ENCODE results near the gene HERC2. TPM values are rescaled to one million over a fixed set of nuclear protein-coding genes. Genes with fewer than 3 reads are reported as not detected.
A peak's percentile ranks its signal among the peaks of the same experiment; 100 is the strongest.

The HERC2 gene
- total and polyA plus RNA-seq, 2 donors (not counting 3 experiments of a cell fraction or from before 2014, with no cell fraction given): 46.1 to 83.9 TPM

DNA sequence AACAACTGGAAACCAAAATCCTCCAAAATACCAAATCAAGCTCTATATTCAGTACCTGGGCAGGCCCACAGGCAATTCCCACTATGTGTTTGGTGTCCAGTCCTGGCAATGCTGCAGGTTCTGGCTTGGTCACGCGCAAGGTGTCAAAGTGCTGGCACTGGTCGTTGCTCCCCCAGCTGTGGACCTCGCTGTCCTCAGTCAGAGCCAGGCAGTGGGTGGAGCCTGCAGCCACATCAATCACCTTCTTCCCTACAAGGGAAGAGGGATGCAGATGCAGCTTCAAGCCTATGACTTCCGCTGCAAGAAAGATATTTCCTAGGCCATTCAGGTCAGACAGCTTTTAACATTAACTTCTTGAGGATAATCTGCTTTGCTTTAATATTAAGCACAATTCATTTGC, 61.3 kb downstream of the HERC2 start:
- BruUV-seq (replicated peaks): no TSS peak
- Histone ChIP-seq H3K9ac (replicated peaks; ENCODE audit: extremely low read depth, insufficient read depth, low read length) (no peak overlapping the region), H4K20me1 (replicated peaks; ENCODE audit: control insufficient read depth, extremely low read depth, insufficient read depth, low read length) (no peaks in the 10 kb centered on the region), H3K9me3 (replicated peaks; ENCODE audit: control insufficient read depth, insufficient read depth, low read length) (no peaks in the 10 kb centered on the region), H3K79me2 (ENCODE audit: control insufficient read depth, insufficient read depth, low read length) (peaks cover 20% of the 10 kb centered on the region), H3K27me3 (ENCODE audit: control insufficient read depth in 2 of 2, insufficient read depth in 2 of 2, low read length in 2 of 2) (no peaks in the 10 kb centered on the region), H3K36me3 (ENCODE audit: control insufficient read depth in 2 of 2, extremely low read depth in 1 of 2, insufficient read depth in 2 of 2, low read length in 2 of 2) (peaks cover 0 to 17% of the 10 kb centered on the region in 2 experiments), H2AFZ (ENCODE audit: low read depth, low read length) (no peak overlapping the region), H3K27ac (ENCODE audit: insufficient read depth, low read depth, low read length) (no peak overlapping the region), H3K9me1 (replicated peaks; ENCODE audit: control insufficient read depth, extremely low read depth, insufficient read depth, low read length) (no peaks in the 10 kb centered on the region), H3K4me3 (replicated peaks in 1 of 3; ENCODE audit: insufficient read depth in 1 of 3, low read depth in 1 of 3, low read length in 3 of 3) (no peak overlapping the region), H3K4me1 (ENCODE audit: control insufficient read depth, extremely low read depth, insufficient read depth, low read length) (peaks cover 5% of the 10 kb centered on the region), H3K4me2 (ENCODE audit: insufficient read depth, low read length) (no peak overlapping the region)
- ChIA-PET POLR2A (no interaction called here), CTCF (interaction anchor here (0.8 to 1.3 kb wide), 2 partner anchors 13 to 14 kb away, joined by 4 read pairs; no protein-coding TSS in a partner anchor)
- DNase-seq (ENCODE audit: low read depth, low spot score) (peak; percentile 42), FAIRE-seq (peak; percentile 81)
- intact Hi-C loops (cut with micrococcal nuclease): no loop called here
- TF ChIP-seq GATA2 (IDR thresholded peaks at IDR 0.05; ENCODE audit: insufficient read depth, insufficient read length, low read depth, low read length) (no peak), POLR2AphosphoS5 (IDR thresholded peaks at IDR 0.05; ENCODE audit: insufficient read depth, low read depth, low read length) (no peak), FOS (IDR thresholded peaks at IDR 0.05; ENCODE audit: borderline replicate concordance, insufficient read depth, low read length) (no peak), EZH2 (IDR thresholded peaks at IDR 0.05; ENCODE audit: borderline replicate concordance, low read depth, low read length, severe bottlenecking) (no peak), MYC (IDR thresholded peaks at IDR 0.05; ENCODE audit: low read depth, low read length) (no peak), JUN (IDR thresholded peaks at IDR 0.05; ENCODE audit: borderline replicate concordance, insufficient read depth, insufficient read length, low read depth) (no peak), POLR2A (IDR thresholded peaks at IDR 0.05; ENCODE audit: low read depth, low read length) (no peak)
- TF ChIP-seq, protein P1, sequence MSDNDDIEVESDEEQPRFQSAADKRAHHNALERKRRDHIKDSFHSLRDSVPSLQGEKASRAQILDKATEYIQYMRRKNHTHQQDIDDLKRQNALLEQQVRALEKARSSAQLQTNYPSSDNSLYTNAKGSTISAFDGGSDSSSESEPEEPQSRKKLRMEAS (IDR thresholded peaks at IDR 0.05; ENCODE audit: insufficient read depth, insufficient read length): no peak
- TF ChIP-seq, protein P2, sequence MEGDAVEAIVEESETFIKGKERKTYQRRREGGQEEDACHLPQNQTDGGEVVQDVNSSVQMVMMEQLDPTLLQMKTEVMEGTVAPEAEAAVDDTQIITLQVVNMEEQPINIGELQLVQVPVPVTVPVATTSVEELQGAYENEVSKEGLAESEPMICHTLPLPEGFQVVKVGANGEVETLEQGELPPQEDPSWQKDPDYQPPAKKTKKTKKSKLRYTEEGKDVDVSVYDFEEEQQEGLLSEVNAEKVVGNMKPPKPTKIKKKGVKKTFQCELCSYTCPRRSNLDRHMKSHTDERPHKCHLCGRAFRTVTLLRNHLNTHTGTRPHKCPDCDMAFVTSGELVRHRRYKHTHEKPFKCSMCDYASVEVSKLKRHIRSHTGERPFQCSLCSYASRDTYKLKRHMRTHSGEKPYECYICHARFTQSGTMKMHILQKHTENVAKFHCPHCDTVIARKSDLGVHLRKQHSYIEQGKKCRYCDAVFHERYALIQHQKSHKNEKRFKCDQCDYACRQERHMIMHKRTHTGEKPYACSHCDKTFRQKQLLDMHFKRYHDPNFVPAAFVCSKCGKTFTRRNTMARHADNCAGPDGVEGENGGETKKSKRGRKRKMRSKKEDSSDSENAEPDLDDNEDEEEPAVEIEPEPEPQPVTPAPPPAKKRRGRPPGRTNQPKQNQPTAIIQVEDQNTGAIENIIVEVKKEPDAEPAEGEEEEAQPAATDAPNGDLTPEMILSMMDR (IDR thresholded peaks at IDR 0.05; ENCODE audit: extremely low read depth in 1 of 2, insufficient read depth in 1 of 2, low read depth in 1 of 2, low read length in 2 of 2): no peak
- dilution Hi-C loops (cut with MboI; ENCODE audit: extremely low pct_ligation_motif_present, low sequenced_read_pairs): no loop called here
